Esophagus muscularis mucosa (tissue), 4 donors: ENCODE data around the gene PKLR. TPM values are rescaled to one million over a fixed set of nuclear protein-coding genes. Genes with fewer than 3 reads are reported as not detected.
A peak's percentile ranks its signal among the peaks of the same experiment; 100 is the strongest.

Experiments used
- DNase-seq: peaks from one replicate; pipeline ENCODE4 v3.0.0-alpha.2; 2017; ENCODE audit errors: extremely low spot score
- H3K27ac ChIP-seq, 4 donors: fragments of 200-600 bp; sonication (generic); replicated peaks in 1 of 4; 1 replicate in 3 of 4; 2 replicates in 1 of 4; pipeline ENCODE4 v1.5.1; 2016 to 2019; ENCODE audit warnings: mild to moderate bottlenecking in 1 of 4
- H3K27me3 ChIP-seq, 4 donors: fragments of 200-600 bp; sonication (generic); one replicate each; pipeline versions ENCODE4 v1.5.1 to v1.6.0; 2016 to 2019
- H3K36me3 ChIP-seq, 4 donors: fragments of 200-600 bp; sonication (generic); one replicate each; pipeline ENCODE4 v1.5.1; 2016 to 2019
- H3K4me1 ChIP-seq, 4 donors: fragments of 200-600 bp; sonication (generic); one replicate each; pipeline ENCODE4 v1.5.1; 2016 to 2019
- H3K4me3 ChIP-seq, 4 donors: fragments of 200-600 bp; sonication (generic); 1 replicate in 2 of 4; 2 replicates in 2 of 4; pipeline ENCODE4 v1.5.1; 2016 to 2019; ENCODE audit warnings: mild to moderate bottlenecking in 4 of 4, moderate library complexity in 1 of 4
- H3K9me3 ChIP-seq, 4 donors: fragments of 200-600 bp; sonication (generic); 1 replicate in 3 of 4; 2 replicates in 1 of 4; pipeline ENCODE4 v1.5.1; 2016 to 2019
- CTCF ChIP-seq, 3 experiments: fragments of 200-600 bp in 2 of 3; fragments of 450-650 bp in 1 of 3; sonication (generic) in 2 of 3; IDR thresholded peaks; one replicate each; pipeline ENCODE4 v1.5.1; 2017 to 2019; ENCODE audit warnings: antibody characterized with exemption in 3 of 3, mild to moderate bottlenecking in 2 of 3, moderate library complexity in 1 of 3
- EP300 ChIP-seq: sonication (generic); formaldehyde crosslinking; IDR thresholded peaks from one replicate; pipeline ENCODE4 v1.6.1; 2017; ENCODE audit warnings: antibody characterized with exemption
- POLR2A ChIP-seq: fragments of 450-650 bp; IDR thresholded peaks from one replicate; pipeline ENCODE4 v1.6.1; 2017; ENCODE audit warnings: antibody characterized with exemption, moderate library complexity, mild to moderate bottlenecking, low read depth
- POLR2AphosphoS5 ChIP-seq, 2 donors: sonication (generic); formaldehyde crosslinking; IDR thresholded peaks; one replicate each; pipeline ENCODE4 v1.6.1; 2017; ENCODE audit warnings: antibody characterized with exemption in 2 of 2
- WGBS: methylation state at CpG from one replicate; pipeline ENCODE4 v1.1.5; 2018; 5-methylcytosine and 5-hydroxymethylcytosine counted together
- intact Hi-C: fragments of 100-400 bp; cut with DNase I; formaldehyde crosslinking; loops from one replicate; pipeline ENCODE4 v1.15.1; 2023
- total RNA-seq, 4 donors: library from RNA; depleted of rRNA; stranded (reverse); fragments of >200 nt; gene quantifications; one replicate each; pipeline versions ENCODE4 v1.1.0 to v1.2.1, GENCODE V29; 2016

Gene PKLR
- total RNA-seq, 4 donors from 2014 or later = not detected

- no peak for DNase-seq
- no peak for TF ChIP-seq POLR2AphosphoS5 (IDR thresholded peaks at IDR 0.05)
- TF ChIP-seq EP300 = no peak
- no peak for TF ChIP-seq CTCF (IDR thresholded peaks at IDR 0.05)
- no peak for TF ChIP-seq POLR2A
- intact Hi-C loops = no loop called here
- H3K36me3 ChIP-seq = peaks cover 0 to 52% (median 38%) of the 10 kb centered on the region in 4 donors
- WGBS = 89% methylated on average over 8 of the region's 9 CpGs
- H3K4me3 ChIP-seq = no peak overlapping the region
- peaks cover 19 to 37% (median 34%) of the 10 kb centered on the region in 4 donors for H3K4me1 ChIP-seq
- H3K27me3 ChIP-seq = no peaks in the 10 kb centered on the region
- no peak overlapping the region for H3K27ac ChIP-seq
- H3K9me3 ChIP-seq = no peaks in the 10 kb centered on the region
Measured at GRCh38 chr1:155318082-155318481, 16.8 kb upstream of the PKLR start.

DNA sequence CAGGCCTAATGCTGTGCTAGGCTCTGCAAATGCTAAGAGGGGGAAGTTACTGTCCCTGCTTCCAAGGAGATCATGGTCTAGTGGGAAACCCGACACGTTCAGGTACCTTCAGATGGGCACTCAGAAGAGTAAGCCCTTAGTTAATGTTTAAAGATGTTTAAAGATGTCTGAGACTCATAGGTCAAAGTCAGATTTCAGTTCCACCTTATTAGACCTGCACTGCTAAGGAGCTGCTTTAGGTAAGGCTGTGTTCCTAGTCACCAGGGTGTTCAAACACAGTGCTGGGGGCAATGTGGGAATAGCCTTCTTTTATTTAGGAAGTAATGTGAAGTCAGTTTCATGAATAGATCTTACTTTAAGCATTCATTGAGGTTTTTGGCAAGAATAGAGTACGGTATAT lies 15.7 kb upstream of the PKLR start:
- WGBS = 96% methylated on average over 3 of the region's 3 CpGs
- peaks cover 0 to 64% (median 49%) of the 10 kb centered on the region in 4 donors for H3K36me3 ChIP-seq
- TF ChIP-seq POLR2AphosphoS5 (IDR thresholded peaks at IDR 0.05) (no peak), POLR2A (no peak), CTCF (IDR thresholded peaks at IDR 0.05) (no peak), EP300 (no peak)

GRCh38 chr1:155313261-155313660 lies 12.0 kb upstream of the PKLR start:
- intact Hi-C loops = no loop called here
- Histone ChIP-seq H3K27me3 (no peaks in the 10 kb centered on the region), H3K36me3 (peaks cover 4 to 69% (median 49%) of the 10 kb centered on the region in 4 donors), H3K4me1 (peaks cover 16 to 23% (median 22%) of the 10 kb centered on the region in 4 donors), H3K9me3 (no peaks in the 10 kb centered on the region), H3K27ac (no peak overlapping the region), H3K4me3 (no peak overlapping the region)
- WGBS = 82% methylated on average over 8 of the region's 8 CpGs
- no peak for DNase-seq
- TF ChIP-seq EP300 = no peak
- no peak for TF ChIP-seq POLR2A
- no peak for TF ChIP-seq CTCF (IDR thresholded peaks at IDR 0.05)
- no peak for TF ChIP-seq POLR2AphosphoS5 (IDR thresholded peaks at IDR 0.05)

More for the DNA sequence above, 15.7 kb upstream of the PKLR start:
- no peak for DNase-seq
- intact Hi-C loops = no loop called here
- Histone ChIP-seq H3K27ac (no peak overlapping the region), H3K27me3 (no peaks in the 10 kb centered on the region), H3K4me1 (peaks cover 11 to 25% (median 22%) of the 10 kb centered on the region in 4 donors), H3K9me3 (no peaks in the 10 kb centered on the region), H3K4me3 (no peak overlapping the region)

DNA sequence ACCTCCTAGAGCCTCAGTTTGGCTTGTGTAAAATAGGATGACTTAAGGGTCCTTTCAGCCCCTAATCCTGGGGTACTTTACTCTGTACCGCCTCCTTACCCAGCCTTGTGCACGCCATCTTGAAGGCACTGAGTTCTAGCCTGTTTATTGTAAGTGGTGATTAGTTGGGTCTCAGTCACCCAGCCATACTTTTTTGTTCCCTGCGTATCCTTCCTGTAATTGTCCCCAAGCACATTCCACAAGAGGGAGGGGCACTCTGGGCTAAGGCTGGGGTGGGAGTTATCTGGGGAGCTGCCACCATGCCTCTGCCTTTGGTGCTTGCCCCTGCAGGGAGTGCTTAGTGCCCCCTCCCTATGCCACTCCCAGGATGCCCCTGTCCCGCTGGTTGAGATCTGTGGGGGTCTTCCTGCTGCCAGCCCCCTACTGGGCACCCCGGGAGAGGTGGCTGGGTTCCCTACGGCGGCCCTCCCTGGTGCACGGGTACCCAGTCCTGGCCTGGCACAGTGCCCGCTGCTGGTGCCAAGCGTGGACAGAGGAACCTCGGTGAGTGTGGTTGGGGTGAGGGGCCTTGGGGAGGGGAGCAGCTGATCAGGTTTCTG lies 8.3 kb upstream of the PKLR start:
- no peak for DNase-seq

GRCh38 chr1:155308493-155309422 lies 7.5 kb upstream of the PKLR start, which contains the start of gene FDPS:
Gene FDPS, plus strand, starts transcription at chr1:155308866. Its CDS starts 924 bp downstream, at chr1:155309790.
- no peaks in the 10 kb centered on the region for H3K27me3 ChIP-seq
- peak within 1 kb of the TSS; percentile 79 to 90 (median 86) for H3K27ac ChIP-seq
- under 1% methylated on average over 41 of the region's 51 CpGs for WGBS
- H3K36me3 ChIP-seq = peaks cover 4 to 35% (median 24%) of the 10 kb centered on the region in 4 donors
- peak; percentile 100 for DNase-seq
- H3K4me3 ChIP-seq = peak within 1 kb of the TSS; percentile 66 to 97 (median 70)
- peaks cover 16 to 33% (median 29%) of the 10 kb centered on the region in 4 donors for H3K4me1 ChIP-seq
- intact Hi-C loops = no loop called here
- TF ChIP-seq EP300 (no peak), POLR2A (no peak), POLR2AphosphoS5 (IDR thresholded peaks at IDR 0.05) (peak; percentile 95), CTCF (IDR thresholded peaks at IDR 0.05) (peak in 2 of 3 experiments; percentile 24 to 32)
- H3K9me3 ChIP-seq = no peaks in the 10 kb centered on the region

More for the DNA sequence above, 8.3 kb upstream of the PKLR start:
- Histone ChIP-seq H3K4me3 (peak overlapping the region; percentile 66 to 97 (median 70)), H3K27me3 (no peaks in the 10 kb centered on the region), H3K27ac (peak overlapping the region; percentile 79 to 90 (median 86)), H3K9me3 (no peaks in the 10 kb centered on the region), H3K4me1 (peaks cover 16 to 33% (median 29%) of the 10 kb centered on the region in 4 donors), H3K36me3 (peaks cover 4 to 42% (median 31%) of the 10 kb centered on the region in 4 donors)
- whole genome bisulfite sequencing = 5% methylated on average over 3 of the region's 11 CpGs
- intact Hi-C loops = no loop called here
- no peak for TF ChIP-seq EP300
- peak in 1 of 2 donors; percentile 11 for TF ChIP-seq POLR2AphosphoS5 (IDR thresholded peaks at IDR 0.05)
